WTC11 (cell line): ENCODE results near the gene NDC1.

ENCODE experiments used
- CREB1 ChIP-seq: sonication (generic); formaldehyde crosslinking; IDR thresholded peaks from 2 replicates; pipeline ENCODE4 v1.8.0; 2023; ENCODE audit warnings: mild to moderate bottlenecking, missing genetic modification reagents
- CTCF ChIP-seq: fragments of 200-600 bp; IDR thresholded peaks from 2 replicates; pipeline ENCODE4 v1.8.0; 2022; ENCODE audit warnings: antibody characterized with exemption
- ELF4 ChIP-seq: sonication (generic); formaldehyde crosslinking; IDR thresholded peaks from 2 replicates; pipeline ENCODE4 v1.8.1; 2022; ENCODE audit warnings: low read depth, mild to moderate bottlenecking, moderate library complexity, missing genetic modification reagents
- IRF2 ChIP-seq: sonication (generic); formaldehyde crosslinking; IDR thresholded peaks from 2 replicates; pipeline ENCODE4 v1.8.0; 2022; ENCODE audit warnings: low read depth, missing genetic modification reagents, borderline replicate concordance
- USF2 ChIP-seq: sonication (generic); formaldehyde crosslinking; IDR thresholded peaks from 2 replicates; pipeline ENCODE4 v1.8.1; 2023; ENCODE audit warnings: mild to moderate bottlenecking, missing genetic modification reagents, moderate library complexity
- TF ChIP-seq, protein P1 (sequence below): sonication (generic); formaldehyde crosslinking; IDR thresholded peaks from 2 replicates; pipeline ENCODE4 v1.8.0; 2022; ENCODE audit warnings: mild to moderate bottlenecking, missing genetic modification reagents
- TF ChIP-seq, protein P2 (sequence below): sonication (generic); formaldehyde crosslinking; IDR thresholded peaks from 2 replicates; pipeline ENCODE4 v1.8.1; 2022; ENCODE audit warnings: low read depth, mild to moderate bottlenecking, moderate library complexity, missing genetic modification reagents, borderline replicate concordance
- TF ChIP-seq, protein P3 (sequence below): sonication (generic); formaldehyde crosslinking; conservative IDR thresholded peaks from 2 replicates; pipeline ENCODE4 v1.8.1; 2022; ENCODE audit warnings: mild to moderate bottlenecking, missing genetic modification reagents

- TF ChIP-seq CTCF = no peak
- TF ChIP-seq, protein P1, sequence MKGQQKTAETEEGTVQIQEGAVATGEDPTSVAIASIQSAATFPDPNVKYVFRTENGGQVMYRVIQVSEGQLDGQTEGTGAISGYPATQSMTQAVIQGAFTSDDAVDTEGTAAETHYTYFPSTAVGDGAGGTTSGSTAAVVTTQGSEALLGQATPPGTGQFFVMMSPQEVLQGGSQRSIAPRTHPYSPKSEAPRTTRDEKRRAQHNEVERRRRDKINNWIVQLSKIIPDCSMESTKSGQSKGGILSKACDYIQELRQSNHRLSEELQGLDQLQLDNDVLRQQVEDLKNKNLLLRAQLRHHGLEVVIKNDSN (CRISPR knock-in tag) = no peak
- no peak for TF ChIP-seq IRF2 (CRISPR knock-in tag)
- TF ChIP-seq, protein P2, sequence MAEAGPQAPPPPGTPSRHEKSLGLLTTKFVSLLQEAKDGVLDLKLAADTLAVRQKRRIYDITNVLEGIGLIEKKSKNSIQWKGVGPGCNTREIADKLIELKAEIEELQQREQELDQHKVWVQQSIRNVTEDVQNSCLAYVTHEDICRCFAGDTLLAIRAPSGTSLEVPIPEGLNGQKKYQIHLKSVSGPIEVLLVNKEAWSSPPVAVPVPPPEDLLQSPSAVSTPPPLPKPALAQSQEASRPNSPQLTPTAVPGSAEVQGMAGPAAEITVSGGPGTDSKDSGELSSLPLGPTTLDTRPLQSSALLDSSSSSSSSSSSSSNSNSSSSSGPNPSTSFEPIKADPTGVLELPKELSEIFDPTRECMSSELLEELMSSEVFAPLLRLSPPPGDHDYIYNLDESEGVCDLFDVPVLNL (CRISPR knock-in tag) = no peak
- no peak for TF ChIP-seq USF2
- no peak for TF ChIP-seq CREB1 (CRISPR knock-in tag)
- TF ChIP-seq, protein P3, sequence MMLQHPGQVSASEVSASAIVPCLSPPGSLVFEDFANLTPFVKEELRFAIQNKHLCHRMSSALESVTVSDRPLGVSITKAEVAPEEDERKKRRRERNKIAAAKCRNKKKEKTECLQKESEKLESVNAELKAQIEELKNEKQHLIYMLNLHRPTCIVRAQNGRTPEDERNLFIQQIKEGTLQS (CRISPR knock-in tag) = no peak
- TF ChIP-seq ELF4 (CRISPR knock-in tag) = no peak
Measured at GRCh38 chr1:53810497-53810896, 27.6 kb downstream of the NDC1 start.
